Pons (tissue), 1 donor: ENCODE measurements around the gene MAP6D1.
A peak's percentile ranks its signal among the peaks of the same experiment; 100 is the strongest.

Experiments
- DNase-seq: peaks from one replicate; pipeline ENCODE4 v3.0.0-alpha.2; 2016; ENCODE audit warnings: low spot score

Gene MAP6D1

GRCh38 chr3:183825456-183826161, at the start of gene MAP6D1:
Gene MAP6D1 (minus strand): TSS chr3:183825577. CDS start chr3:183825547, 30 bp downstream.
- peak; percentile 83 for DNase-seq

- no peak for DNase-seq
Observed at GRCh38 chr3:183873914-183874313, 48.5 kb upstream of the MAP6D1 start.

DNA sequence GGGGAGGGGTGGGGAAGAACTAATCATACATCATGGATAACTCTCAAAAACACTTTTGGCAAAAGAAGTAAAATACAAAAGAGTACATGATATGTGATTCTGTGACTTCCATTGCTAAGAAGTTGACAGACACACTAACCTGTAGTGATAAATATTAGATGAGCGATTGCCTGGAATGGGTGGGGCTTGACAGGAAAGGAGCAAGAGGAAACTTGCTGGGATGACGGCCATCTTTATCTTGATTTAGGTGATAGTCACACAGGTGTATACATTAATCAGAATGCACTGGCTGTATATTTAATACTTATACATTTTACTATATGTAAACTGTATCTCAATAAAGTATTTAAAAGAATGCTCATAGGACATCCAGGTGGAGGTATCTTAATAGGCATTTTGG, 46.2 kb upstream of the MAP6D1 start:
- DNase-seq, result no peak

DNA sequence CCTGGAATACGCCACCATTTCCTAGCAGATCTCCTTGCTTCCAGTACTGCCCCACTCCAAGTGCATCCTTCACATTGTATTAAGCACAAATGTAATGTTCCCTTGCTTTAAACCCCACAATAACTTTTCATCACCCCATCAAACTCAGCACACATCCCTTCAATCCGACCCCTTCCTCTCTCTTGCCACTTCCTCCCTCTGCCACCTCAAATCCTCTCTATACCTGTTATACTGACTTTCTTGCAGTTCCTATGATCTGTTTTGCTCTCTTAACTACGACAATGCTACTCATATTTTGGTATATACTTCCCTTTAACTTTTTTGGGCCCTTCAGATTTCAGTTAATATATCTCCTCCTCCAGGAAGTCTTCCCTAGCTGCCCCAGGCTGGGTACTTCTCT, 45.2 kb upstream of the MAP6D1 start:
- no peak for DNase-seq

GRCh38 chr3:183868796-183869195, 43.4 kb upstream of the MAP6D1 start:
- DNase-seq, result peak; percentile 48

DNA sequence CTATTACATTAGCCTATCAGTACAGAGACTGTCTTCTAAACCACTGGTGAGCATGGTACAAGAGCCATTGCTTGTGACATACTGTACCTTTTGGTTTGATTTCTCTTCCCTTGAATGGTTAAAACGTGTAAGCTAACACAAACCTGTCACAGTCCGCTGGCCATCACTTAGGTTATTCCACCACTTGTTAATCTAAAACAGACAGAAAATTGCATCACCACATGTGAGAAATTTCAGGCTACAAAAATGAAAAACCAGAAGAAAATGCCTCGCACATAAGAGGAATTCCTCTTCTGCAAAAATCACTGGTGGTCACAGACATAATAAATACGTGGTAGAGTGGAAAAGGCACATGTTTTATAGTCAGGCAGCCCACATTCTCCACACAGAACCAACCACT, 37.2 kb upstream of the MAP6D1 start:
- no peak for DNase-seq

- no peak for DNase-seq
Observed at GRCh38 chr3:183857863-183858262, 32.5 kb upstream of the MAP6D1 start.

- DNase-seq, result no peak
Observed at GRCh38 chr3:183854318-183855035, 29.1 kb upstream of the MAP6D1 start.

DNA sequence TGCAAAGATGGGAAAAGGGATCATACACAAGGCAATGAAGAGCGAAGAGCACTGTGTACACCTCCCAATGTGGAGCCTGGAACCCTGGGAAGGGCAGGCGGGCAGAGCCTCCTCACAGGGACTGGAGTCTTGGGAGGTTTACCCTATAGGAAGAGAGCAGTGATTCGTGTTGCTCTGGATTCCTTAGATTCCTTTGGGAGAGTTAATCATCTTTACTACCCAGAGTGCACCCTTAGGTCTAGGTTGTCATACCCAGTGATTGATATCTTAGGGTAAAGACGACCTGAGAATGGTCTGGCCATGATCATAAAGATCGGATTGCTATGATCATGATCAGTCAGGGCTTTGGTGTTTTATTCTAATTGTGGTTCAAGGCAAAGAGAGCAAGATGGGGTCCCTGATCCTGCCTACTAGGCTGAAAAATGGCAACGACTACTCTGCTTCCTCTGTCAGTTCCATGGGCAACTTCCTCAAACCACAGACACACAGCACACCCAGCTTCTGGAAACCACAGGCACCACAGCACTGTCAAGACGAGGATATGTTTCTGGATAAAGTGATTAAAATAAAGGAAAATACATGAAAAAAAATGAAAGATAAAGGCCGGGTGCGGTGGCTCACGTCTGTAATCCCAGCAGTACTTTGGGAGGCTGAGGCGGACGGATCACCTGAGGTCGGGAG, 20.4 kb upstream of the MAP6D1 start:
- no peak for DNase-seq

DNA sequence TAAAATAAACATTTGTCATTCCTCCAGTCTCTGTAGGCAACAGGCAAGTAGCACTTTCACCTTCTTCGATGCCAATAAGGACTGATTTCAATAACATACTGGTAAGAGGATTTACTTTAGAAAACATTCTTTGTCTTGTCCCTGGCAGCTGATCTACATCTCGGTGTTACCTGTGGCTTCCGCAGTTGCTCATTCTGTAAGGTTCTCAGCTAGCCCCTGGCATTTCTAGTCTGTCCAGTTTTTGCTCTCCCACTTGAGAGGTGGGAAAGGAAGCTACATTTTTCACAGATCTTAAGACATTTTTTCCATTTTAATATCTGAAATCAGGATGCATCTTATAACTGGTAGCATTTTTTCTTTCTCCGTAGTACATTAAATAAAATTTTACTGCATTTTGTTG, 19.7 kb upstream of the MAP6D1 start:
- DNase-seq, result no peak

DNA sequence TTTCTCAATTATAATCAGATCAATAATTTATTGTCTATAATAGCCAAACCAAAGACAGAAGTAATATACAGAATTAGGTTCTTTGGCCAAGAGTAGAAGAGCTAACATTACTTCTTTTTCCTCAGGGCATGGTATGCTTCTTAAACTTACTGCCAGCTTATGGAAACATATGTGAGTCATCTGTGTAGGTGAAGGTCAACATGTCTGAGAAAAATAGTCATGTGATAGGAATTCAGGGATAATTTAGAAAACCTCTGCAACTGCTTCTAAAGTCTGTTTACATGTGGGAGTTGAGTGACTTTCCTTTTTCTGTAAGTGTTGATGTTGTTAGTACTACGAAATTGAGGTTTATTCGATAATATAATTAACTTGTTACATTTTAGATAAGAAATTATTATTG, 19.2 kb upstream of the MAP6D1 start:
- no peak for DNase-seq

DNA sequence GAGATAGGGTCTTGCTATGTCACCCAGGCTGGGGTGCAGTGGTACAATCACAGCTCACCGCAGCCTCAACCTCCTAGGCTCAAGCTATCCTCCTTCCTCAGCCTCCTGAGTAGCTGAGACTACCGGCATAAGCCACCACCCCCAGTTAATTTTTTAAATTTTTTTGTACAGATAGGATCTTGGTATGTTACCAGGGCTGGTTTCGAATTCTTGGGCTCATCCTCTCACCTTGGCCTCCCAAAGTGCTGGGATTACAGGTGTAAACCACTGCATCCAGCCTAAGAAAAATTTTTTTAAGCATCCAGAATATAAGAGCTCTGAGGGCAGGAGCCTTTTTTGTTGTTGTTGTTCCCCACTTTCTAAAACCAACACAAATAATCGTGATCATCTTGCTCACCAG, 14.4 kb upstream of the MAP6D1 start:
- no peak for DNase-seq

- no peak for DNase-seq
Observed at GRCh38 chr3:183837894-183838293, 12.5 kb upstream of the MAP6D1 start.

DNA sequence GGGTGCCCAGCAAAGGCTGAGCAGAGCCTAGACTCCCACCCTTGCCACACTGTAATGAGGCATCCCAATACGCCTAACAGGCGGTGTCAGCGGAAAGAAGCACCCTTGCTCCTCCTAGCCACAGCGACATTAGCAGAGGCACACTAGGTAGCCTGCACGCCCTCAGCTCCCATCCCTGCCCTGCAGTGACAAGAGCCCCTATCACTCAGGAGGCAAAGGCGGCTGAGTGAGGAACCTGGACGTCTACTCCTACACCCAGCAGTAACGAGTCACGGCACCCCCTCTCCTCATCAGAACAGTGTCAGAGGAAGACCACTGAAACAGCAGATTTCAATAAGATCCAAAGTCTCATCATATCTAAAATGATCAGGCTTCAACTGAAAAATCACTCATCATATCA, 12.0 kb upstream of the MAP6D1 start:
- no peak for DNase-seq

- no peak for DNase-seq
Observed at GRCh38 chr3:183833516-183833915, 8.1 kb upstream of the MAP6D1 start.

GRCh38 chr3:183830187-183830586, 4.8 kb upstream of the MAP6D1 start:
- no peak for DNase-seq

GRCh38 chr3:183829466-183829865, 4.1 kb upstream of the MAP6D1 start:
- no peak for DNase-seq

GRCh38 chr3:183828538-183828870, 3.1 kb upstream of the MAP6D1 start:
- DNase-seq, result no peak

- no peak for DNase-seq
Observed at GRCh38 chr3:183827809-183828537, 2.6 kb upstream of the MAP6D1 start.

DNA sequence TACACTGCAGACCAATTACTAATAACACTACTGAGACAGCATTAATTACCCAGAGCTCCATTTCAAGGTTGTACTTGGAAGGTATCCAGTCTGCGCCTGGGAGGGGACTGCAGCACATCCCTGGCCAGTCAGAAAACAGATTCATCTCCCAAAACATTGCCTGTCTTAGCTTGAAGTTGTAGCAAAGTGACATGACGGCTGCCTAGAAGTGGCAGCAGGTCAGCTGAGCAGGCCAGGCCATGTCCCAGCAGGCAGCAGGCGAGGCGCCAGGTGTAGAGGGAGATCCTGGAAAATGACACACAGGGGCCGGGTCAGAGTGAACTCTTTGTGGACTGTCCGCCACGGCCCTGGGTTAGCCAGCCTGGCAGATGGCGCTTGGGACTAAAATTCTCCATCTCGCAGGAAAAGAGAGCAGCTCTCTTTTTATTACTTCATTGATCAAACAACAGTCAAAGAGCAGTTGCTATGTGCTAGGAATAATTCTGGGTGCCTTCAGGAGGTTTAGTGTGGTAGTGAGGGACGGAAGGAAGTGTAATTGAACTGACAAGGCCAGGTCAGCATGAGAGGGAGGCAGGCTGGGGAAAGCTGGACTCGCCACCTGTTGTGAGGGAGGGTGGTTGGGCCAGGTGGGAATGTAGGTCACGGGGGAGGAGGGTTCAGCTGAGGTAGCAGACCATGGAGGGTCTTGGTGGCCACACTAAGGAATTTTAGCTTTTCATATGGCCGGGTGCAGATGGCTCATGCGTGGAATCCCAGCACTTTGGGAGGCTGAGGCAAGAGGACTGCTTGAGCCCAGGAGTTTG, 1.3 kb upstream of the MAP6D1 start:
- DNase-seq, result no peak

DNA sequence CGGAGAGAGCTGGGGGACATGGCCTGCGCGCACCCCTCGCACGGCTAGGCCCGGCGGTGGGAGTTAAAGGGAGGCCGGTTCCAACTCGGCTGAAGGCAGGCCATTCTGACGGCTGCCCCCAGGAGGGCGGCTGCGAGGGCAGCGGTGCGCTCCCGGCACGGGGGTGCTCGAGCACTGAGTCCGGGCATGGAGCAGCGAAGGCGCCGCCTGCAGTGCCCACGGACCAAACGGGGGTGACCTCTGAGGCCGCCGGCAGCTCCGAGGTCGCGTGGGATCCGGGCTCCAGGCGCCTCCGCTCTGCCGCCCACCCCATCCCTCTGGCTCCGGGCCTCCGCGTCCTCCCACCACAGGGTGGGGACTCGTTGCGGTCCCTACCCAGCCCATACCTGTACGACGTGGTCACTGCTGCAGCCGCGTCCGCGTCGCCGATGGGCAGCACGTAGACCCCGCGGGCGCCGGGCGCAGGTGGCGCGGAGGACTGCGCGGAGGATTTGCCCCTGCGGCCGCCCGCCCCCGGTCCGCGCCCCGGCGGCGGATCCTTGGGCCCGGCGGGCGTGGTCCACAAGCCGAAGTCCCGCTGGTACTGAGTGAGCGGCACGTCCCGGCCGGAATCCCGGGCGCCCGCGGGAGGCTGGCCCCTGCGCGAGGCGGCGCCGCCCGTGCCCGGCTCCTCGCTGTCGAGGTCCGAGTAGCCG, 469 bp downstream of the MAP6D1 start:
- no peak for DNase-seq
